ENCODE measurements around the gene NFIX. TPM values are rescaled to one million over a fixed set of nuclear protein-coding genes. Genes with fewer than 3 reads are reported as not detected.

NFIX gene
- total and polyA plus RNA-seq, 2 of the 13 experiments (the other 11 are each of a cell fraction or from before 2014, with no cell fraction given): 3.4 to 5.4 TPM

DNA sequence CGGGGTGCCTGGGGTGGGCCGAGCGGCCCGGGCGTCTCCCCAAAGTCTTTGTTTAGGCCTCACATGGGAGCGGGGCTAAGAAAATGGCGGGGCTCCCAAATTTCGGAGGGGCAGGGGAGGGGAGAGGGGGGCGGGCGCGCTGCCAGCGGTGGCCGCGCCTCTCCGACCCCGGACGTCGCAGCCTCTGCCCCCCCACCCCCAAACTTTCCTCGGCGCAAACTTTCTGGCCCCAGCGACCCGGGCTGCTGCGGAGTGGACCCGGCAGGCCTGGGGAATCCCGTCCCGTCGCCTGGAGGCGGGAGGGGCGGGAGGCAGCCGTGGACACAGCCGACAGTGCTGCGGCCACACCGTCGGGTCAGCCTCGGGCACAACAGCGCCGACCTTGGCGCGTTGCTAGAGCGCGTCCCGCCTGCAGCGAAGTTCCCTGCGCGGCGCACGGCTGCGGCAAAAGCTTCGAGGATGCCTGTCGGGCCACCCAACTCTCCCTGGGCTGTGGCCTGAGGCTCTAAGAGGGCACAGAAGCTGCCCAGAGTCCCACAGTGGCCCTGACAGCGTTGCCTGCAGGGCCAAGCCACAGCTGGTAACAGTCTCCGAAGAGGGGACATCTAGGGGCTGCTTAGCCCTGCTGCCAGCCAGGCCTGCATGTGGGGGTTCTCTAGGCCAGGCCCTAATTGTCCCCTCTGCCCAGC lies 1.3 kb downstream of the NFIX start (continued):
- TF ChIP-seq ZNF574 (CRISPR knock-in tag; IDR thresholded peaks at IDR 0.05) (peak; percentile 27; the same call in 1 of the 2 replicates), POGK (CRISPR knock-in tag; conservative IDR thresholded peaks at IDR 0.05) (no peak), HNRNPH1 (optimal IDR thresholded peaks at IDR 0.05; ENCODE audit: low read depth, low read length) (no peak), MED8 (CRISPR knock-in tag; IDR thresholded peaks at IDR 0.05; ENCODE audit: insufficient replicate concordance) (no peak), TMF1 (CRISPR knock-in tag; IDR thresholded peaks at IDR 0.05; ENCODE audit: low read depth) (no peak), ZBTB8A (CRISPR knock-in tag; IDR thresholded peaks at IDR 0.05; ENCODE audit: borderline replicate concordance, low read depth) (no peak), ATF4 (CRISPR knock-in tag; IDR thresholded peaks at IDR 0.05) (no peak), TCF7 (IDR thresholded peaks at IDR 0.05; ENCODE audit: low read depth) (no peak), ADNP (CRISPR knock-in tag; IDR thresholded peaks at IDR 0.05) (no peak), ARID3A (IDR thresholded peaks at IDR 0.05; ENCODE audit: low read depth, low read length) (no peak), RBFOX2 (IDR thresholded peaks at IDR 0.05; ENCODE audit: low read depth, low read length) (peak; percentile 56; the same call in 1 of the 2 replicates), SMARCE1 (IDR thresholded peaks at IDR 0.05; ENCODE audit: borderline replicate concordance) (no peak), ZNF275 (CRISPR knock-in tag; IDR thresholded peaks at IDR 0.05; ENCODE audit: borderline replicate concordance) (no peak), ZFP62 (CRISPR knock-in tag; IDR thresholded peaks at IDR 0.05) (no peak), ZNF326 (CRISPR knock-in tag; IDR thresholded peaks at IDR 0.05; ENCODE audit: borderline replicate concordance) (no peak)
- TF ChIP-seq, protein P1, sequence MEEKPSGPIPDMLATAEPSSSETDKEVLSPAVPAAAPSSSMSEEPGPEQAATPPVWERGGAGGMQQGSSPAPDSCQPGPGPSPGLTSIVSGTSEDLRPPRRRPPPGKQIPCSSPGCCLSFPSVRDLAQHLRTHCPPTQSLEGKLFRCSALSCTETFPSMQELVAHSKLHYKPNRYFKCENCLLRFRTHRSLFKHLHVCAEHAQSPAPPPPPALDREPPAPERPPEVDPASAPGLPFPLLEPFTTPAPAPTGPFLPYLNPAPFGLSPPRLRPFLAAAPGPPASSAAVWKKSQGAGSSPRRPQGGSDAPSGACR (CRISPR knock-in tag; IDR thresholded peaks at IDR 0.05): peak; percentile 83
- TF ChIP-seq, protein P2, sequence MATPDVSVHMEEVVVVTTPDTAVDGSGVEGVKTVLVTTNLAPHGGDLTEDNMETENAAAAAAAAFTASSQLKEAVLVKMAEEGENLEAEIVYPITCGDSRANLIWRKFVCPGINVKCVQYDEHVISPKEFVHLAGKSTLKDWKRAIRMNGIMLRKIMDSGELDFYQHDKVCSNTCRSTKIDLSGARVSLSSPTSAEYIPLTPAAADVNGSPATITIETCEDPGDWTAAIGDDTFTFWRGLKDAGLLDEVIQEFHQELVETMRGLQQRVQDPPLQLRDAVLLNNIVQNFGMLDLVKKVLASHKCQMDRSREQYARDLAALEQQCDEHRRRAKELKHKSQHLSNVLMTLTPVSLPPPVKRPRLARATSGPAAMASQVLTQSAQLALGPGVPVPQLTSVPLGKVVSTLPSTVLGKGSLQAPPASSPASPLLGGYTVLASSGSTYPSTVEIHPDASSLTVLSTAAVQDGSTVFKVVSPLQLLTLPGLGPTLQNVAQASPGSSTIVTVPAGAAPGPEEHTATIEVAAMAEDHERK (CRISPR knock-in tag; IDR thresholded peaks at IDR 0.05; ENCODE audit: low read depth): no peak
